Upper lobe of right lung (tissue), 1 donor: ENCODE data around the gene PARD3. TPM values are rescaled to one million over a fixed set of nuclear protein-coding genes. Genes with fewer than 3 reads are reported as not detected.

ENCODE experiments used
- ATAC-seq: fragments of 200-7000 bp; cut with Tn5 transposase; one replicate; pipeline ENCODE4 v1.9.1; 2020; ENCODE audit warnings: mild to moderate bottlenecking, moderate library complexity
- DNase-seq: peaks from one replicate; pipeline ENCODE4 v3.0.0-alpha.2; 2020
- H3K27ac ChIP-seq: fragments of 200-600 bp; one replicate; pipeline ENCODE4 v1.8.0; 2022
- H3K27me3 ChIP-seq: fragments of 200-600 bp; one replicate; pipeline ENCODE4 v1.8.0; 2022; ENCODE audit warnings: mild to moderate bottlenecking
- H3K36me3 ChIP-seq: fragments of 200-600 bp; one replicate; pipeline ENCODE4 v1.8.0; 2022
- H3K4me1 ChIP-seq: fragments of 200-600 bp; one replicate; pipeline ENCODE4 v1.8.0; 2022
- H3K4me3 ChIP-seq: fragments of 200-600 bp; one replicate; pipeline ENCODE4 v1.8.0; 2022; ENCODE audit warnings: mild to moderate bottlenecking
- H3K9me3 ChIP-seq: fragments of 200-600 bp; one replicate; pipeline ENCODE4 v1.8.0; 2022
- intact Hi-C: fragments of 100-400 bp; cut with DNase I; formaldehyde crosslinking; loops from one replicate; pipeline ENCODE4 v1.11.0; 2022
- total RNA-seq: library from RNA; stranded (reverse); fragmentation: NEBNext Ultra II Directional; extraction: Animal tissue kit (Norgen Biotek cat#: 25700); gene quantifications from one replicate; pipeline ENCODE4 v1.2.1, GENCODE V29; 2021
- TF ChIP-seq, protein P1 (sequence below): fragments of 200-600 bp; IDR thresholded peaks from one replicate; pipeline ENCODE4 v1.8.0; 2022; ENCODE audit warnings: antibody characterized with exemption
- donor health status: DM: no; HTN: yes; CAD: no; lungs with severe emphysema.

Gene PARD3
- total RNA-seq, 1 donor from 2014 or later = 38.5 TPM

DNA sequence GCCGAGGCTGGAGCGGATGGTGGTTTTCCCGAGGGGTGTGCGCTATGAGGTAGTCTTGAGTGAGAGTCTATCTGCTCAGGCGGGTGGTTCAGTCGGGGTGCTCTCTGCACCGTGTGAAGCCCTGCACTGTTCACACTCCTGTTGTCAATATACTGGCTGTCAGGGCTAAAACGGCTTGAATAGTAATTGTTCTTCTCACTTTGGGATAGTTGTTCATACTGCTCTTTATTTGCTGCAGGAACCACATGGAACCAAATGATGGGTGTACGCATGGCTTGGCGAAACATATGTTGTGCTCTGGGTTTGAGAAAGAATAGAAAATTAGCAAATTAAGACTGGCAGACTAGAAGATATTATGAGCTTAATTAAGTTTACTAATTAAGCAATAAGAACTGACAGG is 432.5 kb downstream of the PARD3 start:
- ATAC-seq (no peak), DNase-seq (no peak)
- H3K9me3 ChIP-seq = no peaks in the 10 kb centered on the region
- H3K36me3 ChIP-seq = no peaks in the 10 kb centered on the region
- TF ChIP-seq, protein P1, sequence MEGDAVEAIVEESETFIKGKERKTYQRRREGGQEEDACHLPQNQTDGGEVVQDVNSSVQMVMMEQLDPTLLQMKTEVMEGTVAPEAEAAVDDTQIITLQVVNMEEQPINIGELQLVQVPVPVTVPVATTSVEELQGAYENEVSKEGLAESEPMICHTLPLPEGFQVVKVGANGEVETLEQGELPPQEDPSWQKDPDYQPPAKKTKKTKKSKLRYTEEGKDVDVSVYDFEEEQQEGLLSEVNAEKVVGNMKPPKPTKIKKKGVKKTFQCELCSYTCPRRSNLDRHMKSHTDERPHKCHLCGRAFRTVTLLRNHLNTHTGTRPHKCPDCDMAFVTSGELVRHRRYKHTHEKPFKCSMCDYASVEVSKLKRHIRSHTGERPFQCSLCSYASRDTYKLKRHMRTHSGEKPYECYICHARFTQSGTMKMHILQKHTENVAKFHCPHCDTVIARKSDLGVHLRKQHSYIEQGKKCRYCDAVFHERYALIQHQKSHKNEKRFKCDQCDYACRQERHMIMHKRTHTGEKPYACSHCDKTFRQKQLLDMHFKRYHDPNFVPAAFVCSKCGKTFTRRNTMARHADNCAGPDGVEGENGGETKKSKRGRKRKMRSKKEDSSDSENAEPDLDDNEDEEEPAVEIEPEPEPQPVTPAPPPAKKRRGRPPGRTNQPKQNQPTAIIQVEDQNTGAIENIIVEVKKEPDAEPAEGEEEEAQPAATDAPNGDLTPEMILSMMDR = no peak
- H3K27me3 ChIP-seq = no peaks in the 10 kb centered on the region
- H3K27ac ChIP-seq = no peak overlapping the region
- intact Hi-C loops = no loop called here
- no peak overlapping the region for H3K4me3 ChIP-seq
- H3K4me1 ChIP-seq = no peaks in the 10 kb centered on the region

DNA sequence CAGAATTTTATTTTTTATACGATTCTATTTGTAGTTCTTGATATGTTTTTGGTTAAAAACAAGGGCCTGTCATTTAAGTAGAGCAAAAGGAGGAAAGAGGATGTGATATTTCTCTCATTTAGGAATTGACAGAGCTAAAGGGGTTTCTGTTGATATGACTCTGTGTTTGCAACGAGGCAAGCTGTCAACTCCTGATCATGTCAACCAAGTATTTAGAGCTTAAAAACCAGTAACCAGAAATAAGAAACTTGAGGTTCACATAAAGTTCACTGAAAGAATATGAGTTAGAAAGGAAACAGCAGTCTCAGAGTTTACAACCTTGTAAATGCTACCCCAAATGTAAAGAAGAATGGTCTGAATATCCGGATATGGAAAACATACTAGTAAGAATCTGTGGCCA is 434.2 kb downstream of the PARD3 start:
- H3K9me3 ChIP-seq = no peaks in the 10 kb centered on the region

DNA sequence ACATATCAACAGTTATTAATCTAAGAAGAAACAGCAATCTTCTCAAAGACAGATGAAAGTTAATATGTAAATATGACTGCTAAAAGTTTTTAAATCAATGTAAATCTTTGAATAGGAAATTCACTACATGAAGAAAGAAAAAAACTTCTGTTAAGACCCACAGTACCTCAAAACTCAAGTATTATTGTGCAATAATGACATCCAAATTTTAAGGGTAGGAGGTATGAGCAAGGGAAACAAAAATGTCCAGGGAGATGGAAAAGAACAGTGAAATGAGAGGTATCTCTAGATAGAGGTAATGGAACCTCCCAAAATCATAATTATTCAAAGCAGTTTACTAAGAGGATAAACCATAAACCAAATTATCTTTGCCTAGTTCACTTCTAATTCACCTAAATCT is 436.8 kb downstream of the PARD3 start:
- Histone ChIP-seq H3K36me3 (peaks cover 6% of the 10 kb centered on the region), H3K27me3 (no peaks in the 10 kb centered on the region), H3K4me1 (no peaks in the 10 kb centered on the region), H3K27ac (no peak overlapping the region), H3K9me3 (no peaks in the 10 kb centered on the region), H3K4me3 (no peak overlapping the region)
- DNase-seq (no peak), ATAC-seq (no peak)
- intact Hi-C loops = no loop called here
- TF ChIP-seq, protein P1 = no peak

More for the DNA sequence above, 434.2 kb downstream of the PARD3 start:
- Histone ChIP-seq H3K27me3 (no peaks in the 10 kb centered on the region), H3K4me3 (no peak overlapping the region), H3K36me3 (no peaks in the 10 kb centered on the region), H3K27ac (no peak overlapping the region), H3K4me1 (no peaks in the 10 kb centered on the region)
- intact Hi-C loops = no loop called here
- no peak for DNase-seq
- ATAC-seq = no peak
- TF ChIP-seq, protein P1 = no peak

DNA sequence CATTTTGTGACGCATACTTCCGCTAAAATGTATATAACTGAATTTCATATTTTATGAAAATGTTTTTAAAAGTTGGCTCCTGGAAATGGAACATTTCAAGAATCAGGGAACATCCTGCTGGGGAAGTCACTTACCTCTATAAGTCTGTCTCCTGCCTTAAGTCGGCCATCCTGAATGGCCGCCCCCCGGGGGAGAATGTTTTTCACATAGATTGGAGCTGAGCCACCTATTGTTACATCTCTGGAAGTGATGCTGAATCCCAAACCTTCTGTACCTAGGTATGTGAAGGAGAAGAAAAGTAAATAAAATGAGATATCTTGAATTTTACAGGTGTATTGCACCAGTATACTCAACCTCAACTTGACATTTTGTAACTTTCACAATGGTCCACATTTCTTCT is 437.3 kb downstream of the PARD3 start:
- H3K4me1 ChIP-seq = no peaks in the 10 kb centered on the region
- TF ChIP-seq, protein P1 = no peak
- no peak overlapping the region for H3K27ac ChIP-seq
- H3K4me3 ChIP-seq = no peak overlapping the region
- DNase-seq = no peak
- ATAC-seq = no peak
- H3K36me3 ChIP-seq = peaks cover 6% of the 10 kb centered on the region
- intact Hi-C loops = no loop called here
- no peaks in the 10 kb centered on the region for H3K9me3 ChIP-seq
- no peaks in the 10 kb centered on the region for H3K27me3 ChIP-seq

DNA sequence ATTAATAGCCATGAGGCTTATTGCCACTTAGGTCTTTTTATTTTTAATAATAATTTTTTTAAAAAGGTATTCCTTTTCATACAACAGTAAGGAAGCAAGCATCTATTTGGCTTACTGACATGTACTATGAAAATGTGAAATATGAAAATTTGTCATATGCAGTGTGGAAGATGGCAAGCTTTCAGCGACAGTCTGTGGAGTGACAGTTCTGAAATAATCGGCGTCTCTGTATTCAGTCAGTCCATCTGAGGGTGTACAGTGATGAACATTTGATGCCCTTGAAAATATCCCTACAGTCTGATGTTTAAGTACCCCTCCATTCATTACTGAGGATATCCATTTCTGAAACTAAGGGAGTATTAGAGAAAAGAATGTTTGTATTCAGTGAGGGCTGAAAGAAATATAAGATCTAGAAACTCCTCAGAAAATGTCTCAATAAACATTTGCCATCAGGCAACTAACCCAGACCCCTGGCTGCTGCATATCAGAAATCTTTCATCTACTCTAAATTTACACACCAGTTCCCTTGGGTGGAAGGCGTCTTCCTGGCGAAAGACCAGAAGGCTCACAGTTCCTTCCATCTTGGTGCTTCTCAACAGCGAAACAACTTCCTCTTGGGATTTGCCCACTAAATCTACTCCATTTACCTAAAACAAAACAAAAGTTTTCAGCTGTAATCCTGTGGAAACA is 440.6 kb downstream of the PARD3 start:
- Histone ChIP-seq H3K27ac (no peak overlapping the region), H3K4me3 (no peak overlapping the region), H3K4me1 (no peaks in the 10 kb centered on the region), H3K36me3 (peaks cover 6% of the 10 kb centered on the region), H3K27me3 (no peaks in the 10 kb centered on the region), H3K9me3 (no peaks in the 10 kb centered on the region)
- DNase-seq (no peak), ATAC-seq (peak; percentile 29)
- TF ChIP-seq, protein P1 = no peak
- intact Hi-C loops = no loop called here

DNA sequence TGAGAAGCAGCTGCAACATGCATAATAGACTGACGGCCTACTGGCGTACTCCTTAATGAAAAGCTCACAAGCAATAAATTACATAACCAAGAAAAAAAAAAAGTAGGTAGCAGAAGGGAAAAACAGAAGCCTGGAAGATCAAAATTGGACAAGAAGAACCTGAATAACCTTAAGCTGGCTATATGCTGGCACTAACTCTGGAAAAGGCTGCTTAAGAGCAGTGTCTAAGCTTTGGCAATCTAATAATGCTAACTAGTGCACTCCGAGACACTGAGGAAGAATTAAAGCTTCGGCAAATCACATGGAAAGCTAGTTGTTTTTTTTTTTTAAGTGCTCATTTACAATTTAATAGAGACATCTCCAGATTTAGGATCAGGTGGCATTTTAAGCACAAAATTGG is 441.9 kb downstream of the PARD3 start:
- Histone ChIP-seq H3K9me3 (no peaks in the 10 kb centered on the region), H3K27me3 (no peaks in the 10 kb centered on the region), H3K4me1 (no peaks in the 10 kb centered on the region), H3K36me3 (peaks cover 6% of the 10 kb centered on the region), H3K27ac (no peak overlapping the region), H3K4me3 (no peak overlapping the region)
- TF ChIP-seq, protein P1 = no peak
- intact Hi-C loops = no loop called here
- ATAC-seq (no peak), DNase-seq (no peak)
